Measurements from ENCODE around the gene ZBTB16. TPM values are rescaled to one million over a fixed set of nuclear protein-coding genes. Genes with fewer than 3 reads are reported as not detected.
A peak's percentile ranks its signal among the peaks of the same experiment; 100 is the strongest.

ZBTB16 gene
- total RNA-seq, 1 donor from 2014 or later = 0.54 TPM

- Mint-ChIP-seq H3K4me1 (ENCODE audit: unreplicated experiment) (peaks cover 45% of the 10 kb centered on the region), H3K36me3 (ENCODE audit: low read depth, unreplicated experiment) (no peaks in the 10 kb centered on the region), H3K27me3 (ENCODE audit: unreplicated experiment) (peaks cover 14% of the 10 kb centered on the region), H3K9me3 (ENCODE audit: unreplicated experiment) (no peaks in the 10 kb centered on the region), H3K4me3 (ENCODE audit: unreplicated experiment) (no peak overlapping the region), H3K27ac (ENCODE audit: unreplicated experiment) (no peak overlapping the region)
- DNase-seq (ENCODE audit: low spot score) = no peak
- no peak for TF ChIP-seq CTCF (IDR thresholded peaks at IDR 0.05; ENCODE audit: unreplicated experiment)
These were observed 30.9 kb downstream of the ZBTB16 start for GRCh38 chr11:114090225-114090910.

- DNase-seq (ENCODE audit: low spot score) = no peak
- H3K4me3 Mint-ChIP-seq (ENCODE audit: unreplicated experiment) = no peak overlapping the region
- H3K27ac Mint-ChIP-seq (ENCODE audit: unreplicated experiment) = peak overlapping the region; percentile 83
- peaks cover 42% of the 10 kb centered on the region for H3K4me1 Mint-ChIP-seq (ENCODE audit: unreplicated experiment)
- TF ChIP-seq CTCF (IDR thresholded peaks at IDR 0.05; ENCODE audit: unreplicated experiment) = no peak
- peaks cover 14% of the 10 kb centered on the region for H3K27me3 Mint-ChIP-seq (ENCODE audit: unreplicated experiment)
- no peaks in the 10 kb centered on the region for H3K9me3 Mint-ChIP-seq (ENCODE audit: unreplicated experiment)
- no peaks in the 10 kb centered on the region for H3K36me3 Mint-ChIP-seq (ENCODE audit: low read depth, unreplicated experiment)
These were observed 31.5 kb downstream of the ZBTB16 start for GRCh38 chr11:114090976-114091375.

GRCh38 chr11:114091516-114092397 is 32.2 kb downstream of the ZBTB16 start:
- no peak for TF ChIP-seq CTCF (IDR thresholded peaks at IDR 0.05; ENCODE audit: unreplicated experiment)
- Mint-ChIP-seq H3K4me3 (ENCODE audit: unreplicated experiment) (no peak overlapping the region), H3K36me3 (ENCODE audit: low read depth, unreplicated experiment) (no peaks in the 10 kb centered on the region), H3K27me3 (ENCODE audit: unreplicated experiment) (peaks cover 12% of the 10 kb centered on the region), H3K9me3 (ENCODE audit: unreplicated experiment) (no peaks in the 10 kb centered on the region), H3K4me1 (ENCODE audit: unreplicated experiment) (peaks cover 39% of the 10 kb centered on the region), H3K27ac (ENCODE audit: unreplicated experiment) (peak overlapping the region; percentile 83)
- no peak for DNase-seq (ENCODE audit: low spot score)

- Mint-ChIP-seq H3K4me1 (ENCODE audit: unreplicated experiment) (peaks cover 39% of the 10 kb centered on the region), H3K36me3 (ENCODE audit: low read depth, unreplicated experiment) (no peaks in the 10 kb centered on the region), H3K9me3 (ENCODE audit: unreplicated experiment) (no peaks in the 10 kb centered on the region), H3K27me3 (ENCODE audit: unreplicated experiment) (peaks cover 5% of the 10 kb centered on the region), H3K4me3 (ENCODE audit: unreplicated experiment) (no peak overlapping the region), H3K27ac (ENCODE audit: unreplicated experiment) (no peak overlapping the region)
- TF ChIP-seq CTCF (IDR thresholded peaks at IDR 0.05; ENCODE audit: unreplicated experiment) = no peak
- DNase-seq (ENCODE audit: low spot score) = no peak
These were observed 33.0 kb downstream of the ZBTB16 start for GRCh38 chr11:114092478-114092877.

- Mint-ChIP-seq H3K4me1 (ENCODE audit: unreplicated experiment) (peaks cover 39% of the 10 kb centered on the region), H3K9me3 (ENCODE audit: unreplicated experiment) (no peaks in the 10 kb centered on the region), H3K4me3 (ENCODE audit: unreplicated experiment) (no peak overlapping the region), H3K27ac (ENCODE audit: unreplicated experiment) (peak overlapping the region; percentile 36), H3K36me3 (ENCODE audit: low read depth, unreplicated experiment) (no peaks in the 10 kb centered on the region), H3K27me3 (ENCODE audit: unreplicated experiment) (peaks cover 5% of the 10 kb centered on the region)
- DNase-seq (ENCODE audit: low spot score) = no peak
- TF ChIP-seq CTCF (IDR thresholded peaks at IDR 0.05; ENCODE audit: unreplicated experiment) = no peak
These were observed 33.4 kb downstream of the ZBTB16 start for GRCh38 chr11:114092953-114093352.

Data from endothelial cell (in vitro differentiated cells).